T-helper 1 cell treated with Interleukin-12 subunit alpha and Interleukin-12 subunit beta and Interleukin-4 antibody, amounts not matched to agents 30 ng/mL and 1 ng/mL, for 36 hours (primary cell): Measurements from ENCODE around the gene RASGRF1. TPM values are rescaled to one million over a fixed set of nuclear protein-coding genes. Genes with fewer than 3 reads are reported as not detected.
"Not testable (repeated sequence)": the region's sequence is repeated elsewhere in the genome, so short reads cannot be mapped to it uniquely, and the experiment has no call there.

Experiments
- intact Hi-C: fragments of 100-400 bp; cut with micrococcal nuclease; formaldehyde crosslinking; loops from one replicate; pipeline ENCODE4 v1.15.1; 2024
- total RNA-seq: library from RNA; stranded (reverse); gene quantifications from 2 replicates; pipeline ENCODE4 v1.2.3, GENCODE V29; 2022

The RASGRF1 gene
- total RNA-seq, 1 donor from 2014 or later, result 0.12 TPM

GRCh38 chr15:79042213-79042928 is 48.2 kb downstream of the RASGRF1 start:
- intact Hi-C loops, result no loop called here

GRCh38 chr15:79041601-79042168 is 48.9 kb downstream of the RASGRF1 start:
- intact Hi-C loops, result no loop called here

GRCh38 chr15:79037848-79038247 is 52.7 kb downstream of the RASGRF1 start:
- intact Hi-C loops, result no loop called here

- intact Hi-C loops, result no loop called here
These were observed 54.3 kb downstream of the RASGRF1 start for GRCh38 chr15:79036323-79036722.

GRCh38 chr15:79035814-79036213 is 54.8 kb downstream of the RASGRF1 start:
- intact Hi-C loops, result no loop called here

- intact Hi-C loops, result no loop called here
These were observed 55.4 kb downstream of the RASGRF1 start for GRCh38 chr15:79035111-79035601.

- intact Hi-C loops, result no loop called here
These were observed 56.3 kb downstream of the RASGRF1 start for GRCh38 chr15:79034284-79034683.

GRCh38 chr15:79032656-79033055 is 57.9 kb downstream of the RASGRF1 start:
- intact Hi-C loops, result no loop called here

GRCh38 chr15:79031821-79032220 is 58.8 kb downstream of the RASGRF1 start:
- intact Hi-C loops, result no loop called here

- intact Hi-C loops, result no loop called here
These were observed 59.4 kb downstream of the RASGRF1 start for GRCh38 chr15:79031201-79031600.

- intact Hi-C loops, result no loop called here
These were observed 60.1 kb downstream of the RASGRF1 start for GRCh38 chr15:79030470-79030869.

GRCh38 chr15:79028411-79028964 is 62.1 kb downstream of the RASGRF1 start:
- intact Hi-C loops, result loop anchor here (1.0 kb wide), 1 partner anchor 156 kb away; no protein-coding TSS in a partner anchor

GRCh38 chr15:79027532-79028410 is 62.8 kb downstream of the RASGRF1 start:
- intact Hi-C loops, result loop anchor here (1.0 kb wide), 1 partner anchor 157 kb away; no protein-coding TSS in a partner anchor

GRCh38 chr15:79025802-79026201 is 64.8 kb downstream of the RASGRF1 start:
- intact Hi-C loops, result loop anchor here (1.0 kb wide), 1 partner anchor 117 kb away; no protein-coding TSS in a partner anchor

GRCh38 chr15:79025201-79025600 is 65.4 kb downstream of the RASGRF1 start:
- intact Hi-C loops, result loop anchor here (1.0 kb wide), 1 partner anchor 116 kb away; no protein-coding TSS in a partner anchor

- intact Hi-C loops, result not testable (repeated sequence)
These were observed 66.1 kb downstream of the RASGRF1 start for GRCh38 chr15:79024493-79024892.

GRCh38 chr15:79023918-79024317 is 66.7 kb downstream of the RASGRF1 start:
- intact Hi-C loops, result no loop called here

- intact Hi-C loops, result no loop called here
These were observed 67.1 kb downstream of the RASGRF1 start for GRCh38 chr15:79023546-79023890.

- intact Hi-C loops, result no loop called here
These were observed 71.6 kb downstream of the RASGRF1 start for GRCh38 chr15:79018960-79019359.

GRCh38 chr15:79017953-79018352 is 72.6 kb downstream of the RASGRF1 start:
- intact Hi-C loops, result no loop called here

GRCh38 chr15:79016527-79017170 is 73.9 kb downstream of the RASGRF1 start:
- intact Hi-C loops, result no loop called here
